Right kidney (tissue), 1 donor: ENCODE results near the gene SERPINA5.
"Not testable (repeated sequence)": the region's sequence is repeated elsewhere in the genome, so short reads cannot be mapped to it uniquely, and the experiment has no call there.

Source experiments
- DNase-seq: peaks from one replicate; pipeline ENCODE4 v3.0.0-alpha.2; 2016

The SERPINA5 gene

DNA sequence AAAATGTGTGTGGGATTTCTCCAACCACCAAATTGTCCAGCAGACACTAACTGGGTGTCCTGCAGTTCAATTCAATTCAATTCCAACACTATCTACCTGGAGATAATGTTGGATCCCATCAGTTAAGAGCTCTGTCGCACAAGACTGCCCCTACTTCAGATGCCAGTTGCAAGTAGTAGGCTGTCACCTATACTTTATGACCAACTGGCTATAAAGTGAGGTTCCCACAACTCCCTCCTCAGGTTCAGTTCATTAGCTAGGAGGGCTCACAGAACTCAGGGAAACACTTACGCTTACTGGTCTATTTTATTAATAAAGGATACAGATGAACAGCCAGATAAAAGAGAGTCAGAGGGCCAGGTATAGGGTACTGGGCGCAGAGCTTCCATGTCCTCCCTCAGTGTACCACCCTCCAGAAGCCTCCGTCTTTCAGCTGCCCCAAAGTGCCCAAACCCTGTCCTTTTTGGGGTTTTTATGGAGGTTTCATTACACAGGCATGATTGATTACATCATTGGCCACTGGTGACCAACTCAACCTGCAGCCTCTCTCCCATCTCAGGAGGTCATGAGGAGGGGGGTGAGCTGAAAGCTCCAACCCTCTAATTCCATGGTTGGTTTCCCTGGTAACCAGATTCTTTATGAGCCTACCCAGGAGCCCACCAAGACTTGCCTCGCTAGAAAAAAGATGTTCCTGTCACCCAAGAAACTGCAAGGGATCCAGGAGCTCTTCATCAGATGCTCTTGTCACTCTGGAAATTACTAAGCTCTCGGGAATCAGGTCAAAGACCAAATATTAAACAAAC is 7.5 kb upstream of the SERPINA5 start:
- DNase-seq, result no peak

- DNase-seq, result no peak
These were observed 6.9 kb upstream of the SERPINA5 start for GRCh38 chr14:94574336-94574735.

DNA sequence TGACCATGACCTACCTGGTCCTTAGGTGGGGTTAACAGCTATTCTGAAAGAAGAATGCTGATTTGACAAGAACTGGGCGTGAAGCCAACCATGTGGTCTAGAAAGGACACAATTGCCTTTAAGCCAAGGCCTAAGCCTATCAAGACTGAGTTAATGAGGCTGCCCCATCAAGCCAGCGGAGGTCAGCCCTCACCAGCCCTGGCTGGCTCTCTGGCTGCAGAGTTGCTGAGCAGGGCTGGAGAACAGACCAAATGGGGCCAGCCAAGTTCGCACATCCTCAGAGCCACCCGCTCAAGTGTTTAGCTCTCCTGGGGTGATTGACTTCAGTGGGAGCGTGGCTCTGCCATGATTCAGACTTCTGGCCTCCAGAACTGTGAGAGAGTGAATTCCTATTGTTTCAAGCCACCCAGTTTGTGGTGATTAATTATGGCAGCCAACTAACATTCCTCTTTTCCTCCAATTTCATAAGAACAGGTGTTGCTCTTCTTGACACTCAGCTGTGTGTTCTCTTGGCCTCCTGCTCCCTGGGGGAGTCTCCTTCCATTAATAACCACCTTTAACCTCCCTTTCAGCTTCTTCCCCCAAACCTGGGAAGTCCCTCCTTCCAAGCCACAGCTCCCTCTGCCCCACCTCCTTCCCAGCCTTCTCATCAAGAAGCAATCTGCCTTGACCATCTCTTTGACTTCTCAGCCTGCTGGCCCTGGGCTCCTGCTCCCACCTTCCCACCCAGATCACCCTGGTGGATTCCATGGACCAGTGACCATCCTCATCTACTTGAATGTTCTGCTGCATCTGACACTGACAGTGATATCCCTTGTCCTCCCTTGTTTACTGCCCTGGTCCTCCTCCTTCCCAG is 5.3 kb upstream of the SERPINA5 start:
- DNase-seq, result no peak

DNA sequence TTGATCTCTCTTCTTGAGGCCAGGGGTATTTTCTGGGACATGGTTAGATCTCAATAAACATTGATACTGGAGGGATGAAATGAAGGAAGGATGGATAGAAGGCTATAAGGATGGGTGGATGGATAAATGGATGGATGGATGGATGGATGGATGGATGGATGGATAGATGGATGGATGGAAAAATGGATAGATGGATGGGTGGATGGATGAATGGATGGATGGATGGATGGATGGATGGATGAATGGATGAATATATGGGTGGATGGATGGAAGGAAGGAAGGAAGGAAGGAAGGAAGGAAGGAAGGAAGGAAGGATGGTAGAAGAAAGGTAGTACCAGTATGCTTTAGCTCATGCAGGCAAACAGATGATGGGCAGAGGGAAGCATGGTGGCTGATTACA is 3.8 kb upstream of the SERPINA5 start:
- DNase-seq, result not testable (repeated sequence)

DNA sequence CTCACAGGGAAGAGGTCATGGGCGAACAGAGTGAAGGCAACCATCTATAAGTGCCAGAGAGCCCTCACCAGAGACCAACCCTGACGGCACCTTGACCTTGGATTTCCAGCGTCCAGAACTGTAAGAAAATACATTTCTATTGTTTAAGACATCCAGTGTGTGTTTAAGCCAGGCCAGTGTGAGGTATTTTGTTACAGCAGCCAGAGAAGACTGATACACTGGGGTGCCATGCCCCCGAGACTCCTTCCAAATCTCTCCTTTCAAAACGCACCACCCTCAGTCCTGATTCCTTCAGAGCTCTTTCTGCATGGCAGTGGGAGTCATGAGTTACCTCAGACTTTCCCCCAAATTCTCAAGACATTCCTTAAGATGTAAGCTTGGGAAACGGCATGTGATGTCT is 2.5 kb upstream of the SERPINA5 start:
- no peak for DNase-seq

- DNase-seq, result no peak
These were observed 1.0 kb downstream of the SERPINA5 start for GRCh38 chr14:94582199-94582750.

GRCh38 chr14:94582851-94583250 is 1.6 kb downstream of the SERPINA5 start:
- no peak for DNase-seq

- no peak for DNase-seq
These were observed 2.3 kb downstream of the SERPINA5 start for GRCh38 chr14:94583557-94583956.

GRCh38 chr14:94584591-94585280 is 3.5 kb downstream of the SERPINA5 start:
- no peak for DNase-seq

- DNase-seq, result no peak
These were observed 5.4 kb downstream of the SERPINA5 start for GRCh38 chr14:94586635-94587034.

- no peak for DNase-seq
These were observed 7.1 kb downstream of the SERPINA5 start for GRCh38 chr14:94588311-94588710.

GRCh38 chr14:94591073-94591472 is 9.8 kb downstream of the SERPINA5 start:
- DNase-seq, result no peak

GRCh38 chr14:94591871-94592270 is 10.6 kb downstream of the SERPINA5 start:
- DNase-seq, result no peak

- no peak for DNase-seq
These were observed 11.2 kb downstream of the SERPINA5 start for GRCh38 chr14:94592457-94592856.

DNA sequence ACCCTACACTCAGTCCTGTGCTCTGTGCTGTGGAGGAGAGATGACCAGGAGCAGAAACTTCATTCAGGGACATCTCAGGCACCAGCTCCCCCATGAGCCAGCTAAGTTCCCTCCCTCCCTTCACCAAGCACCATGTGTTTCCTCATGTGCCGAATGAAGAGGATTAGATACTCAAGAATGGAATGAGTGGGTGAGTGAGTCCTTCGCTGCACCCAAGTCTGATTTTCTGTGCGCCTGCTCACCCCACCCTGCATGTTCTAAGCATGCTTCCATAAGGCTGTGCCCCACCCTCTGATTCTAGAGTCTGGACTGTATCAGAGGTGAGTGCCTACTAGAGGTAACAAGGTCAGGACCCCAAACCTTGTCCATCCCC is 12.1 kb downstream of the SERPINA5 start:
- no peak for DNase-seq

DNA sequence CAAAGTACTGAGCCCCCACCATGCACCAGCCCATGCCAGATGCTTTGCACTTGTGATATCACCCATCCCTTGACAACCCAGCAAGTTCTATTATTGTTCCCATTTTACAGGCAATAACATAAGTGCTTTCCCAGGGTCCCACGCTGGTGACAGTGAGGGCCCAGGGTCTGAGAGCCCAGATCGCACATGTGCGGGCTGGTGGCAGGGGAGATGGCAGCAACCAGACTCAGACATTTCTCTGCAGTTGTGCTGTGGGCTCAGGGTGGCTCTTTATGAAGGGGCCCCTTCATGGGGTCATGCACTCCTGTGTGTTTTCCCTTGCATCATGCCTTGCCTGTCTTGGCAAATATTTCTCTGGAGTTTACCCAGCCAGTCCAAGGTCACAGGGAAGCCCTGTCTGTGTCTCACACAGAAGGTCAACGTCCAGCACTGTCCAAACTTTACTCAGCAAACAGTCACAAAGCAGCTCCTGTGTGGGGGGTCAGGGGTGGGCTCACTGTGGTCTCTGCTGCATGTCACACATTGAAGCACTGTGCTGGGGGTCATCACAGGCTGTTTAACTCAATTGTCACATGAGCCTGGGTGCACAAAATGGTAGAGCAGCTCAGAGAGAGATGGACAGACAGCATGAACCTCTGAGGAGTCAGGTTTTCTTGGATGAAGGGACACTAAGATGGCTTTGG is 12.7 kb downstream of the SERPINA5 start:
- no peak for DNase-seq

DNA sequence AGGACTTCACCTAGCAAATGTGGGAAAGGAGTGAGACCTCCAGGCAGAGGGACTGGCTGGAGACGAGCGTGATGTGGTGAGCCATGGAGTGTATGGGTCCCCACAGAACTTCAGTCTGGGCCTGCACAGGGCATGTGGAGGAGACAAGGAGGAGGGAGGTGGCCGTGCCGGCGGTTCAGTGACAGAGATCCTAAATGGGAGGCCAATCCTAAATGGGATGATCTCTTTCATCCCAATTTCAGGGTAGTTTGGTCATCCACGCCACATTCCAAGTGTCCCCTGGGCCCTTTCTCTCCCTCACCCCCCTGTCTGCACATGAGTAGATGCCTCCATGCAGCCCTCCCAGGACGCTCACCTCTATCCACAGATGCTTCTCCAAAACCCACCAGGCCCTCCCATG is 13.2 kb downstream of the SERPINA5 start:
- DNase-seq, result no peak

GRCh38 chr14:94595912-94596311 is 14.7 kb downstream of the SERPINA5 start:
- DNase-seq, result no peak

GRCh38 chr14:94596361-94596760 is 15.1 kb downstream of the SERPINA5 start:
- no peak for DNase-seq

GRCh38 chr14:94597788-94598187 is 16.6 kb downstream of the SERPINA5 start:
- no peak for DNase-seq

DNA sequence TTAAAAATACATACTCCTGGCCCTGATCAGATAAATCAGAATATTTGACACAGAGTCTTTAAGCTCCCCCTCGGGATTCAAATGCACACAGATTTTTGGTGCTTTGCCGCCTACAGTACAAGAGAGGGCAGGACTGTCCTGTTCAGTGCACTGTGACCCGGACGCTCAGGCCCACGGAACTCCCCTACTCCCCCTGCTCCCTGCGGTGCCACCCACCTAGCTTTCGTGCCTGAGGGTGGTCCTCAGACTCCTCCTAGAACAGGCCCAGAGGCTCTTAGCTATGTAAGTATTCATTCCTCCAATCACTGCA is 17.2 kb downstream of the SERPINA5 start:
- no peak for DNase-seq
